IPS-NIHi7 (cell line): ENCODE results near the gene LDLRAP1.

Source experiments
- DNase-seq: peaks from one replicate; pipeline ENCODE4 v3.0.0; 2012; ENCODE audit warnings: mixed read lengths; ENCODE audit errors: extremely low spot score

LDLRAP1 gene

DNA sequence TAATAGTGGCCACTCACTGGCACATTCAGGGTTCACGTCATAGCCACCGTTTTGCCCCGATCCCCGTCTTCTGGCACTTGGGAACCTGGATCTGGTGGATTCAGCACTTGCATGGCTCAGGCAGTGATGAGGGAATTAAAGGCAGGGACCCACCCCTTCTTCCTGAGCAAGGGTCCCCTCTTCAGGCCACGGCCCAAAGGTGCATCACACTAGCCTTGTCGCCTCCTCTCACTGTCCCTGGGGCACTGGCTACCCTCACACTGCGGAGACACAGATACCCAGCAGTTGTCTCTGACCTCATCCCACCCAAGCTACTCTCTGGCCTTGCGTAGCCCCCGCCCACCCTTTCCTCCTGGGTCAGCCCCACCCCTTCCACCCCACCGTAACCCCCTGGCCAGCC, 19.9 kb upstream of the LDLRAP1 start:
- no peak for DNase-seq

DNA sequence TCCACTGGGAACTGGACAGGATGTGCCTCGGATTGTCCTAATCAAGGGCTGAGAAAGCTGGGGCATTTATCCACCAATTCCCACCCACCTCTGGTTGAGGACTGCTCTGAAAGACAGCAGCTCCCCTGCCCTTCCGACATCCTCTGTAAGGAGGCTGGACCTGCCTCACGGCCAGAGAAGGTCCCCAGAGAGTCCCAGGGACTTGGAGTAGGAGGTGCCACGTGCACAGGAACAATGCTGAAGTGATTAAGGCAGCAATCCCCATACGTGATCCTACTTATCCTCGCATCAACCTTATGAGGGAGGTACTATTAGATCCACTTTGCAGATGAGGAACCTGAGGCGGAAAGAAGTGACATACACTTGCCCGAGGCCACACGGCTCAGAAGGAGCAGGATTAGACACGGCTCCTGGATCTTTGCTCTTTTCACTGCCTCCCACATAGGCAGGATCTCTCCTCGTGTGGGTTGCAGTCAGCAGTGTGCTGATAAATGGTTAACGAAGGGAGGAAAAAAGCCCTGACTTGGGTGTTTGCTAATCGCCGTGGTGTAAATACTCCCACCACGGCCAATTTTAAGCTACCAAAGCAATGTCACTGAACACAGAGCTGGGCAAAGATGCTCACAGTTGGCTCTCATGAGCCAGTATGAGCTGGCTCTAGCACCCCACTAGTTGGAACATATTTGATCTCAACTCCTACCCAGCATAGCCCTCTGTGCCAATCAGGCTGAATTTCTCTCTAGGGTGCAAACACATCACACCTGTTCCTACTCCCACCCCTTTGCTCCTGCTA, 18.6 kb upstream of the LDLRAP1 start:
- no peak for DNase-seq

DNA sequence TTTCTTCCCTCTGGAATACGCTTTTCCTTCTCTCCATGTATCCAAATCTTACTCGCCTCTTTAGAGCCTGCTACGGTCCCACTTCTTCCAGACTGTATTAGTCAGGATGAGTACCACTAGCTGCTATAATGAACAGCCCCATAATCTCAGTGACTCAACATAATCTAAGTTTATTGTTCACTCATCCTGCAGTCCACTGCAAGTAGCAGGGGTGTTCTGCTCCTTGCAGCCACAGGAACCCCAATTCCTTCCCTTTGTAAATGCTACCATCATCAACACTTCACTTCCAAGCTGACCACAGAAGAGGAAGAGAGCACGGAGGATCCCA, 18.1 kb upstream of the LDLRAP1 start:
- no peak for DNase-seq

DNA sequence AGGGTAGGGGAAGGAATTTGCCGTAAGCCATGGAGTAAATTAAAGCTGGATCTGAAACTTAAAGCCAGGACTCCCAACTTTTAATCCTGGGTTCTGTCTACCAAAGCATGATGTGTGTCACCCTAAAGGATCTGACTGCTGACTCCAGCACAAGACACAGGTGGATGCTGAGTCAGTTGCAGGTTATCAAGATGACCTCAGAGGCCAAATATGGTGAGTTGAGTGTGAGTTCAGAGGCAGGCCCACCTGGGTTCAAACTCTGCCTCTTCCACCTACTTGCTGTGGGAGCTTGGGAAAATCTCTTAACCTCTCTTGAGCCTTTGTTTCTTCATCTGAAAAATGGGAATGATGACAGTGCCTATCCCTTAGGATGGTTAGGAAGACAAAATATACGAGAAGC, 16.7 kb upstream of the LDLRAP1 start:
- DNase-seq: no peak

DNA sequence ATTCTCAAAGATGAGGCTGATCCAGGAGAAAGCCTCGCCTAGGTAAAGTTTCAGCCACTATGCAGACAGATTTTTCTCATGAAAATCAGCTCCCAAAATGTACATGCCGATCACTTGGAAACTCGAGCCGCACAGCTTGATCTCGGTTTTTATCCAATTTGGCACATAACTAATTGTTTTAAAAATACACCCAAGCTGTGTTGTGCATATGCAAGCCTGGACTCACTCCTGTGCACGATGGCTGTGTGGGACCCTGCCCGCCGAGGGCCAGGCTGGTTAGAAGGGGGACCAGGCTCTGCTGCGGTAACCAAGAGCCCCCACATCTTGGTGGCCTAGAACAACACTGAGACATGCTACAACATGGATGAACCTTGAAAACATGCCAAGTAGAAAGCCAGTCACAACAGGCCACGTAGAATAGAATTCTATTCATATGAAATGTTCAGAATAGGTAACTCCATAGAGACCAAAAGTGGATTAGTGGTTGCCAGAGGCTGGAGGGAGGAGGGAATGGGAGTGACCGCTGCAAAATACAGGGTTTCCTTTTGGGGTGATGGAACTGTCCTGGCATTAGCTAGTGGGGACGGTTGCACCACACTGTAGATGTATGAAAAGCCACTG, 16.1 kb upstream of the LDLRAP1 start:
- DNase-seq: no peak

DNA sequence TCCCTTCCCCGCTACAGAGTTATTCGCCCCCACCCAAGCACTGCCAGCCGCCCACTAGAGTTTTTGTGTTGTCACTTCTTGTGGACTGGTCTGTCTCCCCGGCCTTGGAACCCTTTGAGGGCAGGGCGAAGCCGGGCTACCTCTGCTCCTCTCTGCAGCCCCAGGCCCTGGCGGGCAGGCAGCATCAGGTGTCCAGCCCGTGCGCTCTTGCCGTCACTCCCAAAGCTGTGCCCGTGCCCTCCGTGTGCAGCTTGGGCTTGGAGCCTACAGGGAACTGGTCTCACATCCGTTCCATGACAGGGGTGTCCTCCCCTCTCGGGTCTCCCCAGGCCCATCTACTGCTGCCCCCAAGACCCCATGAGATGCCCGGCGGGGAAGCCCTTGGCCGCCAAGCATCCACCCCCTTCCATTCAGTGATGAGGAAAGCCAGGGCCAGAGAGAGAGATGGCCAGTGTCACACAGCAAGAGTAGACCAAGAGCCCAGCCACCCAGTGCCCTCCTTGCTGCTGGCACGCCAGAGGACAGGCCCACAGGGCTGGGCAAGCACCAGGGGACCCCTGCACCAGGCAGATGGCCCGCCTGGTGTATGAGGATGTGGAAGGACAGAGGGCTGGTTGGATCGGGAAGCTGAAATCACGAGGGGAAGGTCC, 15.3 kb upstream of the LDLRAP1 start:
- DNase-seq: no peak

DNA sequence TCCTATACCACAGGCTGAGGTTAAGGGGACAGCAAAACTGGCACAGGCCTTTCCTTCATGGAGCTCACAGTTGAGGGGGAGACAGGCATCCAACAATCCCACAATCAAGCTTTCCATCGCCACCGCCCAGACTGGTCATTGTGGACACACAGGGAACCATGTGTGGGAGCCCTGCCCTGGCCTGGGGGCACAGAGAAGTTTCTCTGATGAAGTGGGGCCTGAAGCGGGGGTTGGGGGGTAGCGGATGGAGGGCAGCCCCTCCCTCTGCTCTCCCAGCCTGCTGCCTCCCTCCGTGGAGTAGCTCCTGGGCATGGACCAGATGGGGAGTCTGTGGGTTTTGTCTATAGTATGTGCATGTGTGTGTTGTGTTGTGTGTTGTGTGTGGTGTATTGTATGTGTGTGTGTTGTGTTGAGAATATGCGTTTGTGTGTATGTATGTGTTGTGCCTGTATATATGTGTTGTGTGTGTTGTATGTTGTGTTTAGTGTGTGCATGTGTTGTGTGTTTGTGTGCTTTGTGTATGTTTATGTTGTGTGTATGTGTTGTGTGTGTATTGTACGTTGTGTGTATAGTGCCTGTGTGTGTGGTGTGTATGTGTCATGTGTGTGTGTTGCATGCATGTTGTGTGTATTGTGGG, 14.4 kb upstream of the LDLRAP1 start:
- DNase-seq: no peak

DNA sequence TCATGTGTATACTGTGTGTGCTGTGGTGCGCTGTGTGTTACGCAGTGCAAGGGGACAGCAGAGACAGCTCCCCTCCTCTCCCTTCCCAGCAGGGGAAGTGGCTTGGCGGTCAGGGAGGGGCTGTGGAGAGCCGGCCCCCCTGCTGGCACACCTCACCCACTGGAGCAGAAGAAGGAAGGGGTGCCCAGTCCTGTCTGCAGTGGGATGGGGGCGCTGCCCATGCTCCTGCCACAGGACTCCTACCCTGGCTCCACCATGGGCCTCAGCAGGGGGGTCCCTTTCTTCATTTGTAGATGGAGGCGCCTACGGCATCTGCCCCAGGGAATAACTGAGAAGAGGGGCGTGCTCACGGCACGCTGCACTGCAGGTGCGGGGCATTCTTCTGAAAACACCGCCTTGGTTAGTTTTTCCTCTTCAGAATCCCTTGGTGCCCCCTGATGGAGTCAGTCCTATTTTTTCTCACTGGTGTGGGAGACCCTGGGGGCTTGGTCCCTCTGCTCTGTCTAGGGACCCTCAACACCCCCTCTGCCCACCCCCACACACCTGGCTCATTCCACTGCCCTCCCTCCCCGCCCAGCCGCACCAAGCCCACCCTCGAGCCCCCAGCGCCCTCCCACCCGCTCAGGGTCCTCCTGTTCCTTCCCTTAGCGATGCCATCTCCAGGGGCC, 13.8 kb upstream of the LDLRAP1 start:
- DNase-seq: no peak

DNA sequence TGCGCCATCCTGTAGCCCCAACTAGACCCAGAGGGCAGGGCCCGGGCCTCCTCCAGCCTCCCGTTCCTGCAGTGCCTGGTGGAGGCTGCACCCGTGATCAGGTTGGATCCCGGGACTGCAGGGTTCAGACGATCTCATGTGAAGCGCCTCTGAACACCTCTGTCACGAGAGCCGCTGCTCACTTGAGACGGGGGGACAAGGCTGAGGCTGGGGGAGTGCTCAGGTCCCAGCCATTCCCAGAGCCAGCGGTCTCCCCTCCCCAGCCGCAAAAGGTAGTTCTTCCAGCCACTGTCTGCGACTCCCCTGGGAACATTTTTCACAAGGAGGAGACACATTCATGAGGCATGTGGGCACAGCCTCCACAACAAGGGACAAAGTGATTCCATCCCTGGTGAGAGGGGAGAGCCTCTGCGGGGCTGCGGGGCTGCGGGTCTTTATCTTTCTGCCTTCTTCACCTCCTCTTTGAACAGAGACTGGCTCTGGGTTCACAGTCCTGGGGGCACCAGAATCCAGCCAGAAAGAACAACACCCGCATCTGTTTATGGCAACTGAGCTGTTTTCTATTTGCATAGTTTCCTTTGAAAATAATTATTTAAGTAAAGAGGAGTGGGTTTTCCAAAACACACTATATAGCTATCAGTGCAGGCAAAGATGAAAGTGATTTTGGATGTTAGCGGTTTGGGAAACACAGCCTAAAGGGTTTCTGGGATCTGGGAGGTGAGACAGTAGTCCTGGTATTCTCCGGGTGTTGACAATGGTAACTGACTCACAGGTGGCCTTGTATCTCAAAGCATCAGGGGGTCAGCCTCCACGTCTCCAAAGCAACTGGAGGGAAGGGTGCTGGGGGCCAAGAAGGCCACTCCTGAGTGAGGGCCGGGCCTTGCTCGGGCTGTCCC, 13.0 kb upstream of the LDLRAP1 start:
- DNase-seq: no peak

DNA sequence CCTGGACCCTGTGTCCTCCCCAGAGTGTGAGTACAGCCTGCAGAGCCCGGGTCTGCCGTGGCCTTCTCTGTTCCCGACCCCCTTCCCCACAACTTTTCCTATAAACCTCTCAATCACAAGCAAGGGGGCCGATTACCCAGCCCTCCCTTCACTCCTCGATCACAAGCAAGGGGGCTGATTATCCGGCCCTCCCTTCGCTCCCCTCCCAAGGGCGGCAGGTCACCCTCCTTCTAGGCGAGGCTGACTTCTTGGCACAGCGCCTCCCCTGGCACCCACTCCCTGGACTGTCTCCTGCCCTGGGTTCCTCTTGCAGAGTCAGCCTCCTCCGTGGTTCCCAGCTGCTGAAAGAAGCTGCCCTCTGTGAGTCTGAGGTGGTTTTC, 12.3 kb upstream of the LDLRAP1 start:
- no peak for DNase-seq

DNA sequence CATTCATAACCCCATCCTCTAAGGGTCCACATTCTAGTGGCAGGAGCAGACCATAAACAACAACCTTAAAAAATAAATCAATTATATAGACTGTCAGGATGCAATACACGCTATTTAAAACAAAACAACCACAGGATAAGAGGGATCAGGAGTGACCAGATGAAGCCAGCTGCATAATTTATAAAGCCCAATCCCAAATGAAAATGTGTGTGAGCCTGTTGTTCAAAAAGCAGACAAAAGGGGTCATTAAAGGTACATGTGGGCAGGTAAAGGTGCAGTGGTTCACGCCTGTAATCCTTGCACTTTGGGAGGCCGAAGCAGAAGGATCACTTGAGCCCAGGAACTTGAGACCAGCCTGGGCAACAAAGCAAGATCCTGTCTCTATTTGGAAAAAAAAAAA, 10.4 kb upstream of the LDLRAP1 start:
- DNase-seq: no peak

DNA sequence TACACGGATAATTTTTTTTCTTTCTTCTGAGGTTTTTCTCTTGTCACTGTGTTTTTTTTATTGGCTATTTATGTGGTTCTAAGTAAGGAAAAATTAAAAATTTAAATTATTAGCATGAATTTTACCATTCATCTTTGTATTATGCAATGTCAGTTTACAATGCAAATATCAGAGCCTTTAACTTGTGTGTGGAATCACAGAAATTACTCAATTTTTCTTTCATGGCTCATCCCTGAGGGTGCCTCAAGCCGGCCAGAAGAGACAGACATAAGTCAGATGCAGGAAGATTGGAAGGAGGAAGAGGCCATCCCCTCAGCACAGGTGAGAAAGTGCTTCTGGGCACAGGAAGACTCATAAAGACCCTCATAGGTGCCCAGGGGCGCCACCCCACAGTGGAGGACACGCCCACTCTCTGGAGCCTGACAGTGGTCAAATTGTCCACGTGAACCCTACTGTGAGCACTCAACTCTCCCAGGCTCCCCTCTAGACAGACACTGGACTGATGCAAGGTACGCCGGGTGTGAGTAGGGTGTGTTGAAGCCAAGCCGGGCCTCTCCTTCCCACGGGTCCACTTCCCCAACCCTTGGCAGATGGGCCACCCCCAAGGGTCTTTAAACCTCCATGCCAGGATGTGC, 9.5 kb upstream of the LDLRAP1 start:
- no peak for DNase-seq

DNA sequence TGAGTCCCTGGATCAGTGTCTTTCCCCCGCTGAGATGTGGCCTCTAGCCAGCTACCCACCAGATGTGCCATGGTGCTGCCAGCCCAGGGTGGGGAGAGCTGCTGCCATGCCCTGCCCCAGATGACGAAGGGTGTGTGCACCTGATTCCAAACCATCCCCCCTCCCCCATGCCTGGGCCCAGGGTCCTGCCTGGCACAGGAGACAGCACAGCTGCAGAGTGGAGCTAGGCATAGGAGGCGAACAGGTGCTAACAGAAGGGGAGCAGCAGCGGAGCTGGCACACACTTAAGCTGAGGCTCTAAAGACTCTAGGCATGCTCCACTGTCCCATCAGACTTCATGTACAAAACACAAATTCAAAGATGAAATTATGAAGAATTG, 9.0 kb upstream of the LDLRAP1 start:
- no peak for DNase-seq

DNA sequence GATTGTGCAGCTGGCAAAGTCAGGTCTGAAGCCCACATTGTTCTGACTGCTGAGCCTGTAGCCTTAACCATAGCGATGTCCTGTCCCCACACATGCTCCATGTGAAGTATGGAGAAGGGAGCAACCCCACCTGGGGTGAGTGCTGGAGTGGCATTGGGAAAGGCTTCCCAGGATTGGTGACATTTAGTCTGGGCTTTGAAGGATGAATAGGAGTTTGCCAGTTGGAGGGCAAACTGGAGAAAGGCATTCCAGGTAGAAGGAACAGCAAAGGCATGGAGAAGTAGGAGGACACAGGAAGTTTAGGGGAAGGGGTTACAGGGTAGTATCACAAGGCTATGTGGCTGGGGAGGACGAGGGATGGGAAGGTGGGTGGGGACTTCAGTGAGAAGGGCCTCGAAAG, 7.3 kb upstream of the LDLRAP1 start:
- no peak for DNase-seq

DNA sequence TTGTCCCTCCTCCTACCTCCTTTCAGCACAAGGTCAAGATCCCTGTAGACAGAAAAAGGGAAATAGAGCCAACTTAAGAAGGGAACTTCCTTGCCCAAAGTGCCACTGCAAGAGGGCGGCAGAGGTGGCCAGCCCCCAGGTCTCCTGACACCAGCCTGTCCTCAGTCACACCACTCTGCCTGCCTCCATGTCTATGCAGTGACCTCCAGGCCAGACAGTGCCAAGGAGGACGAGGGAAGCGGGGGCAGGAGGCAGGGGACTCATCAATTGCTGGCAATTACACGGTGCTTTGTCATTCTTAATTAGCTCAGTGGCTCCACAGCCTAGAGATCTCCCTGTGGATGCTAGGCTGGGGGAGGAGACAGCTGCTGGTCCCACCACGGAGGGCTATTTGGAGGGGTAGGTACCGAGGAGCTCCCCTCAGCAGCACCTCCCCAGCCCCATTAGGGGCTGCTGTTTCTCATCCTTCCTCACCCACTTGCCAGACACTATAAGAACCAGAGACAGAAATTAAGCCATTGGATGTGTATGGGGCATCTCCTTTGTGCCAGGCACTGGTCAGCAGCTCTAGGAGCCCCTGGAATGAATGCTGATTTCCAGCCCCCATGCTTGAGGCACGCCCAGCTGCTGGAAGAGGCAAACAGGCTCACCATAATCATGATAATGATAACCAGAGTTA, 6.1 kb upstream of the LDLRAP1 start:
- peak; percentile 41 for DNase-seq

DNA sequence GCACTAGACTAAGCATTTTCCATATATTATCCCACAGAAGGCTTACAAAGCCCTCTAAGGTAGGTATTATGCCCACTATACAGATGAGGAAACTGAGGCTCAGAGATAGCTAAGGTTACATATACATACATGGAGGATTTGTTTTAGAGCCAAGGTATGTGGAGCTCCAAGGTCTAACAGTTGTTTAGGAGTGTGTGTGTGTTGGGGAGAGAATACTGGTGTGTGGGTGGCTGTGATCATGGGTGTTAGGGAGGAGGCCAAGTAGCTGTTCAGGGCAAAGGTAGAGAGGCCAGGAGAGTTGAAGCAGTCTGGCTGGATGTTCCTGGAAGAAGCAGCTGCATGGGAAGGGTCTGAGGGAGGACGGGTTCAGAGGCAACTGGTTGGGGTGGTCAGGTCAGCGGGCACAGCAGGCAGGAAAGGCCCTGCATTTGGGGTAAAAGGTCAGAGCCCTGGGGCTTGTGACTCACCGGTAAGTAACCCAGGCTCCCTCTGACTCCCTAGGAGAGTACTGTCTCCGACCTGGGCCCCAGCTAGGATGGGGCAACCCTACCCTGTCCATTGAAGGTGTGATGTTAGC, 5.1 kb upstream of the LDLRAP1 start:
- DNase-seq: no peak

DNA sequence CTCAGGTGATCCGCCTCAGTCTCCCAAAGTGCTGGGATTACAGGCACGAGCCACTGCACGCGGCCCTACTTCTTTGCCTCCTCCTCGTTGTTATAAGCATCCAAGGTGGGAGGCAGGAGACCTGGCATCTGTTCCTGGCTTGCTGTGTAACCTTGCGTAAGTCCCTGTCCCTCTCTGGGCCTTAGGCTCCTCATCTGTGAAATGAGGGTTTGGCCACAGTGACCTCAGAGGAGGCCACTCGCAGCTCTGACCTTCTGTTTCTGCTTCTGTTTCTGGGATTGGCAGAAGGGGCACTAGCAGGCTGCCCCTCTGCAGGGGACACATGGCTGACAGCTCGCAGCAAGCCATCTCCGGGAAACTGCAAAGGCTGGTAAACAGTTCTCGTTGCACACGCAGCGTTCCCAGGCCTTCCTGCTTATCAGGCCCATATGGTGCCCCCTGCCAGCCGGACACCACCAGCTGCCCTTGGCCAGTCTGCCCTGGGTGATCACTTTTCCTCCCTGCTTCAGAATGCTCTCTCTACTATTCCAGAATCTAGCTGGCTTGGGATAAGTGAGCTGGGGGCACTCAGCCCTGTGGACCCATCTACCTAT, 2.6 kb upstream of the LDLRAP1 start:
- no peak for DNase-seq

DNA sequence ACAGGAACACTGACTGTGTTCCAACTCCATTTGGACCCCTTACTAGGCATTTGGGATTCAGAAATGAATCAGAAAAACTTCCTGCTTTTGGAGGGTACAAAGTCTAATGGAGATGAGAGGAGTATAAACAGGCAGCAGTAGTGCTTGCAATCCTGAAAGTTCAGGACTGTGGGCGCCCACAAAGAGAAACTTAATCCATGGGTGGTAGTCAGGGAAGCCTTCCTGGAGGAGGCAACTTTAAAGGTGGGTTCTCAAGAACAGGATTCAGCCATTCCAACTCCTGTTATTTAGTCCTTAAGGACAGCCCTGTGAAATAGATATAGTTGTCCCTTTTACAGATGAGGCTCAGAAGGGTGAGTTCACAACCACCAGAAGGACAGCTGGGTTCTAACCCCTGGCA, 2.0 kb upstream of the LDLRAP1 start:
- no peak for DNase-seq

DNA sequence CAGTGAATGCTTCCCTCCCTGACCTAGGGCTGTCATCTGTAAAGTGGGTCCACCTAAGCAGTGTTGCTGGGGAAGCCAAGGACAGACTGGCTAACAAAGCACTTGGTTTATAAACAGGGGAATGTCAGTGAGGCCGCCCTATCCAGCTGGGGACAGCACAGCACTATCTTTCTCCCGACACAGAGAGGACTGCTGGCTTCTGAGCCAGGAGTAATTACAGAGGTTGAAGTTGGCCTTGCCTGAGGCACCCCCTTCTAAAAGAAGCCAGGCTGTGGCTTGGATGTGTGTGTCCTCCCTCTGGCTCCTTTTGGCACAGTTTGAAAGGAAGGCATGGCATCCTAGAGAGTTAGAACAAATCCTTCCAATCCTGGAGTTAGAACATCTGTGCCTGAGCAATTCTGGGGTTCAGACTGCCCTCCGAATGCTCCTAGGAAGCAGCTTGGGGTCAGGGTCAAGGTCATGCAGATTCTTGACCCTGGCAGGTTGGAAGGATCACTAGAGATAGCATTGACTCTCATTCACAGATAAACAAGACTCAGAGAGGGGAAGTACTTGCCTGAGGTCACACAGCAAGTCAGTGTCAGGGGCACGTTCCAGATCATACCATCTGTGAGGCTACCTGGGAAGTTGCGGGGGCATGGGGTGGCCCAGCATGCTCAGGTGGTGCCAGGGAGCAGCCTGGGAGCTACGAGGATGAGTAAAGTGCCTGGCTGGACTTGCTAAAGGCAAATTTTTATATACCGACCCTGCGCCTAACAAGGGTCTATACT, 1.3 kb upstream of the LDLRAP1 start:
- DNase-seq: no peak
